Measurements from ENCODE around the gene NAGS.

NAGS gene

GRCh38 chr17:44007346-44008204 lies 3.2 kb downstream of the NAGS start (continued):
- TF ChIP-seq ZNF394 (tag by site-specific recombination; IDR thresholded peaks at IDR 0.05; ENCODE audit: borderline replicate concordance) (no peak), KLF1 (tag by site-specific recombination; IDR thresholded peaks at IDR 0.05) (peak; percentile 36), GLIS2 (tag by site-specific recombination; IDR thresholded peaks at IDR 0.05) (peak; percentile 90), ZNF621 (tag by site-specific recombination; IDR thresholded peaks at IDR 0.05) (no peak), ZNF37A (tag by site-specific recombination; IDR thresholded peaks at IDR 0.05) (no peak)

- Histone ChIP-seq H3K4me1 (ENCODE audit: control insufficient read depth, insufficient read depth, low read length) (peaks cover 18% of the 10 kb centered on the region), H3K4me3 (ENCODE audit: low read depth, low read length) (no peak overlapping the region), H3K36me3 (ENCODE audit: control insufficient read depth in 2 of 2, insufficient read depth in 1 of 2, low read length in 2 of 2) (peaks cover 0 to 23% of the 10 kb centered on the region in 2 experiments; a peak in 1 of 3 replicates), H3K27ac (ENCODE audit: extremely low read depth, low read depth, low read length) (no peak overlapping the region), H3K9me3 (ENCODE audit: control insufficient read depth, insufficient read depth, low read depth, low read length) (no peaks in the 10 kb centered on the region)
- CTCF ChIA-PET, result interaction anchor here (0.6 to 5.1 kb wide), 20 partner anchors 8 to 160 kb away, joined by 3 to 28 read pairs (median 3); partner anchors contain the start of gene PPY
- TF ChIP-seq SETDB1 (IDR thresholded peaks at IDR 0.05; ENCODE audit: insufficient read length, low read length) (no peak), ZNF133 (tag by site-specific recombination; IDR thresholded peaks at IDR 0.05) (no peak), ZIC2 (tag by site-specific recombination; IDR thresholded peaks at IDR 0.05) (peak; percentile 79), BCL11A (tag by site-specific recombination; IDR thresholded peaks at IDR 0.05; ENCODE audit: low read depth) (no peak), HIC1 (tag by site-specific recombination; IDR thresholded peaks at IDR 0.05) (0 out of 2 replicates have a peak, but pooled peaks have one; percentile 14), ZNF324 (tag by site-specific recombination; IDR thresholded peaks at IDR 0.05) (no peak), ZNF777 (tag by site-specific recombination; IDR thresholded peaks at IDR 0.05; ENCODE audit: borderline replicate concordance) (no peak)
- POLR2A ChIA-PET, result interaction anchor here (0.6 to 1.7 kb wide), 6 partner anchors 13 to 160 kb away, joined by 3 to 6 read pairs (median 3); partner anchors contain the start of gene G6PC3
Measured at GRCh38 chr17:44008205-44008909, 3.9 kb downstream of the NAGS start.

- TF ChIP-seq ZNF600 (tag by site-specific recombination; IDR thresholded peaks at IDR 0.05), result peak; percentile 88
- no peak for TF ChIP-seq ZNF280D (tag by site-specific recombination; IDR thresholded peaks at IDR 0.05)
- no peak for TF ChIP-seq YY1 (tag by site-specific recombination; IDR thresholded peaks at IDR 0.05)
- no peak for TF ChIP-seq ZNF132 (tag by site-specific recombination; IDR thresholded peaks at IDR 0.05; ENCODE audit: borderline replicate concordance)
- peak; percentile 47; the same call in 1 of the 2 replicates for TF ChIP-seq GLIS1 (tag by site-specific recombination; IDR thresholded peaks at IDR 0.05)
- TF ChIP-seq ZBTB8A (tag by site-specific recombination; IDR thresholded peaks at IDR 0.05), result no peak
- TF ChIP-seq ZNF114 (tag by site-specific recombination; IDR thresholded peaks at IDR 0.05), result no peak
- peak; percentile 43; the same call in 1 of the 2 replicates for TF ChIP-seq PRDM4 (tag by site-specific recombination; IDR thresholded peaks at IDR 0.05)
- H3K9me3 ChIP-seq (ENCODE audit: control insufficient read depth, insufficient read depth, low read depth, low read length), result no peaks in the 10 kb centered on the region
- H3K4me1 ChIP-seq (ENCODE audit: control insufficient read depth, insufficient read depth, low read length), result peaks cover 18% of the 10 kb centered on the region
- no peak overlapping the region for H3K4me3 ChIP-seq (ENCODE audit: low read depth, low read length)
- ChIA-PET CTCF (interaction anchor here (0.8 to 5.1 kb wide), 4 partner anchors 68 to 133 kb away, joined by 3 to 16 read pairs (median 4); partner anchors contain the start of gene PPY), POLR2A (interaction anchor here (1.3 kb wide), 1 partner anchor 31 kb away, joined by 4 read pairs; no protein-coding TSS in a partner anchor)
- H3K27ac ChIP-seq (ENCODE audit: extremely low read depth, low read depth, low read length), result no peak overlapping the region
- H3K36me3 ChIP-seq (ENCODE audit: control insufficient read depth in 2 of 2, insufficient read depth in 1 of 2, low read length in 2 of 2), result peaks cover 0 to 23% of the 10 kb centered on the region in 2 experiments; a peak in 1 of 3 replicates
Measured at GRCh38 chr17:44010966-44011647, 6.7 kb downstream of the NAGS start.

Measured in HEK293 (cell line).